Activated CD8-positive, alpha-beta memory T cell treated with anti-CD3 and anti-CD28 coated beads, Interleukin-2, amount 50 U/mL, for 48 hours (primary cell): ENCODE data around the gene HIVEP3.
"Not testable (repeated sequence)": the region's sequence is repeated elsewhere in the genome, so short reads cannot be mapped to it uniquely, and the experiment has no call there.

Experiments used
- DNase-seq: peaks from one replicate; pipeline ENCODE4 v3.0.0-alpha.2; 2020

HIVEP3 gene

GRCh38 chr1:41704196-41704595 lies 214.5 kb downstream of the HIVEP3 start:
- DNase-seq: no peak

- no peak for DNase-seq
These were observed 216.0 kb downstream of the HIVEP3 start for GRCh38 chr1:41702771-41703170.

GRCh38 chr1:41700986-41701535 lies 217.7 kb downstream of the HIVEP3 start:
- no peak for DNase-seq

GRCh38 chr1:41700581-41700980 lies 218.1 kb downstream of the HIVEP3 start:
- DNase-seq: no peak

- DNase-seq: no peak
These were observed 218.9 kb downstream of the HIVEP3 start for GRCh38 chr1:41699861-41700248.

GRCh38 chr1:41698916-41699860 lies 219.5 kb downstream of the HIVEP3 start:
- no peak for DNase-seq

- DNase-seq: no peak
These were observed 222.3 kb downstream of the HIVEP3 start for GRCh38 chr1:41696381-41696780.

- no peak for DNase-seq
These were observed 223.5 kb downstream of the HIVEP3 start for GRCh38 chr1:41695118-41695745.

- DNase-seq: not testable (repeated sequence)
These were observed 226.8 kb downstream of the HIVEP3 start for GRCh38 chr1:41691966-41692365.

- DNase-seq: no peak
These were observed 227.3 kb downstream of the HIVEP3 start for GRCh38 chr1:41691424-41691823.

- no peak for DNase-seq
These were observed 228.4 kb downstream of the HIVEP3 start for GRCh38 chr1:41690331-41690730.

GRCh38 chr1:41689558-41689981 lies 229.2 kb downstream of the HIVEP3 start:
- no peak for DNase-seq

- DNase-seq: no peak
These were observed 229.6 kb downstream of the HIVEP3 start for GRCh38 chr1:41689139-41689538.

GRCh38 chr1:41687007-41687406 lies 231.7 kb downstream of the HIVEP3 start:
- no peak for DNase-seq

- no peak for DNase-seq
These were observed 234.8 kb downstream of the HIVEP3 start for GRCh38 chr1:41683681-41684500.

GRCh38 chr1:41682845-41683625 lies 235.7 kb downstream of the HIVEP3 start:
- DNase-seq: no peak

- no peak for DNase-seq
These were observed 236.6 kb downstream of the HIVEP3 start for GRCh38 chr1:41682149-41682548.

GRCh38 chr1:41681331-41682098 lies 237.2 kb downstream of the HIVEP3 start:
- DNase-seq: no peak

GRCh38 chr1:41679994-41680393 lies 238.7 kb downstream of the HIVEP3 start:
- no peak for DNase-seq

GRCh38 chr1:41679531-41679930 lies 239.2 kb downstream of the HIVEP3 start:
- DNase-seq: no peak
